NCI-H1436 treated with DMSO at 0.1 percent for 48 hours (cell line): ENCODE data around the gene ELMOD3.
"Not testable (repeated sequence)": the region's sequence is repeated elsewhere in the genome, so short reads cannot be mapped to it uniquely, and the experiment has no call there.

Source experiments
- DNase-seq: peaks from one replicate; lab custom pipeline; 2025; lab: John Stamatoyannopoulos, UW

The ELMOD3 gene

DNA sequence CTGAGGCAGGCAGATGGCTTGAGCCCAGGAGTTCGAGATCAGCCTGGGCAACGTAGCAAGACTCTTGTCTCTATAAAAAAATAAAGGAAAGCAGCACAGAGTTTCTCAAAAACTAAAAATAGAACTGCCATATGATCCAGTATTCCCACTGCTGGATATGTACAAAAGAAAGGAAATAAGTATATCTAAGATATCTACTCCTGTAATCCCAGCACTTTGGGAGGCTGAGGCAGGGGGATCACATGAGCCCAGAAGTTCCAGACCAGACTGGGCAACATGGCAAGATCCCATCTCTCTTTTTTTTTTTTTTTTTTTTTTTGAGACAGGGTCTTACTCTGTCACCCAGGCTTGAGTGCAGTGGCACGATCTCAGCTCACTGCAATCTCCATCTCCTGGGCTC, 24.9 kb upstream of the ELMOD3 start:
- DNase-seq, result not testable (repeated sequence)

DNA sequence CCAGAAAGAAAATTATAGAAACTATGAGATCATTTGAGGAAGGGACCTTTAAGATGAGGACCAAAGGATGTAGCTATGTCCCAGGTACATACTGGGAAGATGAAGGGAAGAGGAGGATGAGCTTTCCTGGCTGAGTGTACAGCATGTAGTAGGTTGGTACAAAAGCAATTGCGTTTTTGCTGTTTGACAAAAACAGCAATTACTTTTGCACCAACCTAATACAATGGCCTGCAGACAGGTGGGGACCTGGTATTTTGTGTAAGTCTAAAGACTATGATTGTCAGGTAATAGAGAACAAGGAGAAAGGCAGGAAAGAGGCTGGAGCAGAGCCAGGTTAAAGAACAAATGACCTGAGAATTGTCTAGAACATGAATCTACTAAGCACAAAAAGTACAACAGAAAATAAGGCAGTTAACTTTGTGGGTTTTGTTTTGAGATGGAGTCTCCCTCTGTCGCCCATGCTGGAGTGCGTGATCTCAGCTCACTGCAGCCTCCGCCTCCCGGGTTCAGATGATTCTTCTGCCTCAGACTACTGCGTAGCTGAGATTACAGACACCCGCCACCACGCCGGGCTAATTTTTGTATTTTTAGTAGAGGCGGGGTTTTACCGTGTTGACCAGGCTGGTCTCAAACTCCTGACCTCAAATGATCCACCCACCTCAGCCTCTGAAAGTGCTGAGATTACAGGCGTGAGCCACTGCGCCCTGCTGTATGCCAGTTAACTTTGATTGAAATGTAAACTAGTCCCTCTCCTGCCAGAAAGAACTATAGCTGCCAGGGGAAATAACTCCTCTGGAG, 23.5 kb upstream of the ELMOD3 start:
- DNase-seq, result no peak

DNA sequence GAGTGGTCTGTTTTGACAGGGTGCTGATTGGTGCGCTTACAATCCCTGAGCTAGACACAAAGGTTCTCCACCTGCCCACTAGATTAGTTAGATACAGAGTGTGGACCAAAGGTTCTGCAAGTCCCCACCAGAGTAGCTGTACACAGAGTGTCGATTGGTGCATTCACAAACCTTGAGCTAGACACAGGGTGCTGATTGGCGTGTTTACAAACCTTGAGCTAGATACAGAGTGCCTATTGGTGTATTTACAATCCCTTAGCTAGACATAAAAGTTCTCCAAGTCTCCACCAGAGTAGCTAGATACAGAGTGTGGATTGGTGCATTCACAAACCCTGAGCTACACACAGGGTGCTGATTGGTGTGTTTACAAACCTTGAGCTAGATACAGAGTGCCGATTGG, 20.7 kb upstream of the ELMOD3 start:
- DNase-seq, result not testable (repeated sequence)

DNA sequence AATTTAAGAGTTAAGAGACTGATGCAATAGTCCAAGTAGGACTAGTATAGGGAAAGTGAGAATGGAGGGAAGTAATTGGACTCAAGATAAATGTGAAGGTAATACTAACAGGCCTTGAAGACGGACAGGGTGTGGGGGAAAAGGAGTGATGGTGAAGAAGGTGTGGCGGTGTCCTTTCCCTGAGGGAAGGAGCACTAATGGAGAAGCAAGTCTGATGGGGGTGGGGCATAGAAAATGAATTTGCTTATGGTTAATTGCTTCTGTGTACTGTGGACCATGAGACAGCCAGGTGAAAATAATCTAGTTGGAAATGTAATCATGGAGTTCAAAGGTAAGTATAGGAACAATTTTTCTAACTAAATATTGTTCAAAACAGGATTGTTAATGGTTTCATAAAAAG, 19.6 kb upstream of the ELMOD3 start:
- DNase-seq, result no peak

DNA sequence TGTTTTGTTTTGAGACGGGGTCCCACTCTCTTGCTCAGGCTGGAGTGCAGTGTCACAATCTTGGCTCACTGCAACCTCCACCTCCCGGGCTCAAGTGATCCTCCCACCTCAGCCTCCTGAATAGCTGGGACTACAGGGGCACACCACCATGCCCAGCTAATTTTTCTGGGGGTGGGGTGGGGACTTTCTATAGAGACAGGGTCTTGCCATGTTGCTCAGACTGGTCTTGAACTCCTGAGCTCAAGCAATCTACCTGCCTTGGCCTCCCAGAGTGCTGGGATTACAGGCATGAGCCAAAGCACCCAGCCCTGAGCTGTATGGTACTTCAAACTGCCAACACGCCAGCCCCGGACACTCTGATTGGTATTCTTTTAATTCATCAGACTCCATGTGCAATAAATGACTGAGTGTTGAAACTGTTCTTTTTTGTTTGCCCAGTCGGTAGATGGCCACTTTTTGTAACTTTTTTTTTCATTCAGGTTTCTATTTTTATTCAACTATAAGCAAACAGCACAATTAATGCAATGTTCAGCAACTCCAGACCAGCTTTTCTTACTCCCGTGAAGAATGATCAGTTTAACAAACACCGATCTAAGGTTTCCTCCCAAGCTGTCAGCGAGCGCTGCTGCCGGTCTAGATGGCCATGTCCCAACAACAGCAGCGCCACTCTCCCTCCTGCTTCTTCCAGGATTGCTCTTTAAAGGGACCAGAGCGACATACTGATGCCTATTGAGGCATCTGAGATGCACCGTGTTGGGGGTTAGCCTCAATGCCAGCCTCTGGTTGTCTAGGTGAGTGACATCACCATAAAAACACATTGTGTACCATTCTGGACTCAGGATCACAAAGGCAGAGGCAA, 14.3 kb upstream of the ELMOD3 start:
- DNase-seq, result no peak

DNA sequence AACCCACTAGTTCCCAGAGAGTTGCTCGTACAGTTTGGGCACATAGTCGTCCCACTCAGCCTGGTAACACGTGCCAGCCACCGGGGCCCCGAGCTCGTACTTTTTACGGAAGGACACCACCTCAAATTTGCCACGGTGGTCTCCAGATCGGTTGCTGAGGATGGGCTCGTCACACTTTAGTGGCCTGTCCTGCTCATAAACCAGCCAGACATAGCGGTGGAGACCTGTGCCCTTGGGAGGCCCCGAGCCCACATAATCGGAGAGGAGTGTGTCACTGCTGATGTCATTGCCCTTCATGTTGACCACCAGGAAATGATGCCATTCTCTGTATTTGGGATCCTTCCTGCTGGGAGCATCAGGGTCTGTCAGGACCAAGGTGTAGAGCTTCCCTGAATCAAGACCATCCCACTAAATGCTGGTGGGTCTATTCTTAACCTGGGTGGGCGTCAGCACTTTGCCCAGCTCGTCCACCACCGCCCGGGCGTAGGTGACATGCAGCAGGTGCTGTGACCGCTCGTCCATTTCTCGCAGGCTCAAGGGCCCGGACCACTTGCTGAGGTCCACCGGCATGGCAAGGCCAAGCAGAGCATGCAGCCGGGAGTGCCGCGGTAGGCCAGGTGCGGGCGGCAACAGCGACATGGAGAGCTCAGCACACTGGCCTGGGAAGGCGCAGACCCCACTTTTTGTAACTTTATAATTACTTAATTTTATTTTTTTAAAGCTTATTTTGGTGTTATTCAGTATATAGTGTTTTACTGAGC, 13.1 kb upstream of the ELMOD3 start:
- DNase-seq, result no peak

DNA sequence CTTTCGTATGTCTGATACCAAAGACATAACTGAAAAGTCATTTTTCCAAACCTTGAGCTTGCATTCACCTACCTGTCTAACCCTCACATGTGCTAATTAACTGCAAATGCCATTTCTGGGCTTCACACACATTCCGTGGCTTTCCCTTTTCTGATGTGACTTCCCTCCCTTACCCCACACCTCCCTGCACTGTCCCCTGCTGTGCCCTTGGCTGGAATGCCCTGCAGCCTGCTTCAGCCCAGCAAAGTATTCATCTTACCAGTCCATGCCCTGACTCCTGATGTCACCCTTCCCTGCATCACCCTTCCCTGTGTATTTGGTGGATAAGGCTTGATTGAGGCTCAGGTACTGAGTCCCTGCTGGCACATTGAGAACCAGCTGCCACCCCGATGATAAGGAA, 12.4 kb upstream of the ELMOD3 start:
- no peak for DNase-seq

DNA sequence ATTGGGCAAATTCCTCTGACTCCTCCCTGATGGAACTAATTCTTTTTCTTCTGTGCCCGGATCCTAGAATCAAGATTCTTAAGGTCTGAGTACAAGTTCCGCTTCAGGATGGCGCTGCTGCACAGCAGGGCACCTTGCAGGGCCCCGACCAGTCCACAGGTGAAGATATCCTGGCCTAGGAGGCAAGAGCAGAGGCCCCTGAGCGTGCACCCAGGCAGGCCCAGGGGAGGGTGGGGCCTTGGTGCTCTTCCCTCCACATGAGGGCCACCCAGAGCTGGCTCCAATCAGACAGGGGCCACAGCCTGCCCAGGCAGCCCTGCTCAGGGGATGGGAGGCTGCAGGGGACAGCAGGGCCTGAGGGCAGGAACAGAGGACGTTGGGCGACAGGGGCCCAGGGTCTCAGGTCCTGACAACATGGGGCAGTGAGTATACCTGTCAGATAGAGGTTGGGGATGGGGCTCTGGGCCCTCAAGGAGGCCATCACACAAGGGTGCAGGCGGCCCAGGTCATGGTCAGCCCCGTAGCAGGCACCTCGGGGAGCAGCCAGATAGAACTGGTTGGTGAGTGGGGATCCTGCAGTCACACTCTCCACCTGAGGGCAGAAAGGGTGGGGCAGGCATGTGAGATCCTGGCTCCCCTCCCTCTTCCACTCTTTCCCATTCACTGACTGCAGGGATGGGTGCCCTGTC, 11.2 kb upstream of the ELMOD3 start:
- DNase-seq, result not testable (repeated sequence)

DNA sequence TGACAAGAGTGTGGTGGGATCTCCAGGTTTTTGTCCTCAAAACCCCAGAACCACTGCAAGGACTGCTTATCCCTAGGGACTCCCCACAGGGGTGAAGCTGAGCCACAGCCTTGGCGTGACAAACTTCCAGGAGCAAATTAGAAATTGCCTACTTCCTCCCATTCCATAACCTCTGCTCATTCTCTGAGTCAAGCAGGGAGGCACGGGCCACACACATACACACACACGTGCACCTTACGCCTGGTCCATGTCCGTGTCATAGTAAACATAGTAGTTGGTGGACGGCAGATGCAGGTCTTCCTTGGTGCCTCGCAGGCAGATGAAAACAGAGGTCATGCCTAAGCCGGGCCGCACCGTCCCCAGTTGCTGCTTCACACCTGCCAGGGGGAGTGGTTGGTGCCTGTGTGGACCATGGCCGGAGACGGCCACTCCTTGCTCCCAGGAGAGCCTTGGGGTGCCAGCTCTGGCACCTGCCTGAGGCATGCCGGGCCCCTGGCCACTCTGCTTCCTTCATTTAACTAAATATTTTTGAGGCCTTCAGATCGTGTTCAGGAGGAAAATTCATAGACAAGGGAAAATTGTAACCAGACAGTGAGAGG, 10.1 kb upstream of the ELMOD3 start:
- DNase-seq, result no peak

DNA sequence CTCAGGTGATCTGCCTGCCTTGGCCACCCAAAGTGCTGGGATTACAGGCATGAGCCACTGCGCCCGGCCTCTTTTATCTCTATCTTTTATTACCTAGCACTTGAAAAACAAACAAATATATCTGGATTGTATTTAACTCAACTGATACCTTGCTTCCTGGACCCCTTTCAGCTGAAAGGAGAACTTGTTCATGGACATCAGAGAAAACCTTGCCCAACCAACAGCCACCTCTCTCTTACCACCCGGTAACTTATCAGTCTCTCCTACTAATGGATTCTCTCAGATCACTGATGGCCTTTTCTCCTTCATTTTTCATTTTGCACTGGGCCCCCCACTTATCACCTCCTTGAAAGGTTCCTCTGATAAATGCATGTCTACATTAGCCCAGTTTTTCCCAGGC, 7.0 kb upstream of the ELMOD3 start:
- no peak for DNase-seq

DNA sequence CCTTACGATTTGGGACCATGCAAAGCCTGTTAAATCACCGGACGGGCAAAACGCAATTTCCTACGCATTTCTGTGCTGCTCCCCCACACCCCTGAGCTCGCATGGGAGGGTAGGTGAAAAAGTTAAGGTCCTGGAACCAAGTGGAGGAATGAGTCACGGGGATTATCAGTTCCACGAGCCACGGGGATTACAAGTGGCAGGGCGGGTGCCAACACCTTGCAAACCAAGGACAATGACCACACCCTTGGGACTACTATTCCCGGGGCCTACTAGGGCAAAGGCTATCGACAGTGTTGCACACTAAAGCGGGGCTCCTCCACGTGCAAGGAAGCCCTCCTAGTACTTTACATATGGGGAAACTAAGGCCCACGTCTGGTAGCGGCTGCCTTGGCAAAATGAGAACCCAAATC, 688 bp upstream of the ELMOD3 start:
- no peak for DNase-seq

DNA sequence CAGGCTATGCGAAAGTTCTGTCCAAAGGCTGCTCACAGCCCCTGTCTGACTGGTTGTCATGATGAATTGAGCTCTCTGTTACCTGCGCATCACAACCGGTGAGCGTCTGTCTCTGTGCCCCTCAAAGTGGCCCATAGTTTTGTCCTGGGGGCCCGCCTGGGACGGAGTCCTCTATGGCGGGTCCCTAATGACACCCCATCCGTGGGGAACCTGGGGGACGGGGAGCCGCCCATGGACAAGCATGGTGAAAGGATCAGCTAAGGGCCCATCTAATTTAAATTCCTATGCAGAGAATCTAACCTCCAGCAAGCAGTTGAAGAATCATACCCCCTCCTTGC, 473 bp downstream of the ELMOD3 start:
- DNase-seq, result no peak

DNA sequence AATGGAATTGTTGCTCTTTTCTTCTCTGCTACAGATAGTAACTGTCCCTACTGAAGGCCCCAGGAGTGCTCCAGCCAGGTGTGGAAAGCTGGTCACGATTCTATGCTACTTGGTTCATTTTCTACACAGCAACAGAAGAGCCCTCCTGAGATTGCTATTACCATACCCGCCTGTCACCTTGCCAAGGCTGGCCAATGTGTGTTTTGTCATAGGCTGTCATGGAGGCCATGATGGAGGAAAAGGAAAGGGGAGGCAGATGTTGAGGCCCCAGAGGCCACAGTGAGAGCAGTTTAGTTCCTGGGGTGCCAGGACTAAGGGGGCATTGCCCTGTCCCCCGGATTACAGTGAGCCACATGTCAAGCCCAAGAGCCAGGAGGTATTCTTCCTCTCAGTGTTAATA, 952 bp downstream of the ELMOD3 start:
- DNase-seq, result no peak

DNA sequence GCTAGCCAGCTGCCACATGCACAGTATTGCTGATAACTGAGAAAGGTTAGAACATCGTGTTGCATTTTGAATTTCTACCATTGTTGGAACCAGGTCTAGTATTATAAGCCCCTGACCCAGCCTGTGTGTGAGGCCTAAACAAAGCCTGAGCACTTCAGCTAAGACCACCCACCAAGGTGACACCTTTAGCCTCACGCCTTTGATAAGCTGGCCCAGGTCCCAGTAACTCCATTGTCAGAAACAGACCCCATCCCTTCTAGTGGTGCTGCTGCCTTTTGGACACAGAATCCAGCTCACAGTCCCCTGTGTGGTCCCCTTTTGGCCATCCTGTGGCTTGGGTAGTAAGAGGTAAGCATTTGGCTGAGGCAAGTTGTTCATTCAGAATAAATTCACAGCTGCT, 1.6 kb downstream of the ELMOD3 start:
- no peak for DNase-seq

DNA sequence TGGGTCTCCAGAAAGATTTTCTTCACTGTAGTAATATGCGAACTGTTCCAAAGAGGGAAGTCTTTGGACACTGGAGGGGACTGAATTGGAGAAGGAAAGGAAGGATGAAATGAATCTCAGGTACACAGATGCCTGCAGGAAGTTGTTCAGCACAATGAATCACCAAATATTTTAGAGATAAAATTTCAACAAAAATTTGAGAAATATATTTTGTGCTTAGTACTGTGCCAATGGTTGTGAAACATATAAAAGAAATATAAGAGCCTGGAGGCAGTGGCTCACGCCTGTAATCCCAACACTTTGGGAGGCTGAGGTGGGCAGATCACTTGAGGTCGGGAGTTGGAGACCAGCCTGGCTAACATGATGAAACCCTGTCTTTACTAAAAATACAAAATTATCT, 3.2 kb downstream of the ELMOD3 start:
- no peak for DNase-seq

DNA sequence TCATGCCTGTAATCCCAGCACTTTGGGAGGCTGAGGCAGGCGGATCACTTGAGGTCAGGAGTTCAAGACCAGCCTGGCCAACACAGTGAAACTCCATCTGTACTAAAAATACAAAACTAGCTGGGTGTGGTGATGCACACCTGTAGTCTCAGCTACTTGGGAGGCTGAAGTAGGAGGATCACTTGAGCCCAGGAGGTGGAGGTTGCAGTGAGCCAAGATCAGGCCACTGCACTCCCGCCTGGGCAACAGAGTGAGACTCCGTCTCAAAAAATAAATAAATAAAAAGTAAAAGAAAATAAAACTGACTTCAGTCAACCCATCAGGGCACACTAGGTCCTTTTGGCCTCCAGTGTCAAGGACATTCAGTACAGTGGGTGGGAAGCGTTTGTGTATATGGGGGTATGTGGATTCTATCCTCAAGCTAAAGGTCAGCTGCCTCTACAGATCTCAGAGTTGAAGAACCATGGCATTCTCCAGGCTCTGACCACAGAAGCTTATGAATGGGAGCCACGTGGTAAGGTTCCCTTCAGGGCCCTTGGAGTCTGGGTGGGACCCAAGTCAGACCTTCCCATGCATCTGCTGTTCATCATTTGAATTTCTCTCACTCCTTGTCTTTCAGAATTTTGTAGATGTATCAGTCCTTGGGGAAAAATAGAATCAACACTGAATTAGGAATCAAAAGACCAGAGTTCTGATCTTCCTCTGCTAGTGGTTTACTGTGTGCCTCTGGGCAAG, 8.3 kb downstream of the ELMOD3 start:
- not testable (repeated sequence) for DNase-seq

DNA sequence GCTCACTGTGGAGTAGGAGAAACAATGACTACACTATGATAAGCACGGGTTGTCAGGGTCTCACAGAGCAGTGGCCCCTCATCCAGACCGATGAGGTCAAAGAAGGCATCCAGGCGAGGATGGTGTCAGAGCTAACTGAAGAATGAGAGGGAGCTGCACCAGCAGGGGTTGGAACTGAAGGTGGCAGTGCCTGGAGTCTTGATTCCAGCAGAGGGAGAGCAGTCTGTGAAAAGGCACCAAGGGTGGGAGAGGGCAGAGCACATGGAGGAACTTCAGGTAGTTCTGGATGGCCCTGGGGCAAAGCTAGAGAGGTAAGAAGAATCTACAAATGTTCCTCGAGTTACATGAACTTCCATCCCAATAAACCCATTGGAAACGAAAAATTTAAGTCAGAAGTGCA, 12.6 kb downstream of the ELMOD3 start:
- DNase-seq, result no peak

DNA sequence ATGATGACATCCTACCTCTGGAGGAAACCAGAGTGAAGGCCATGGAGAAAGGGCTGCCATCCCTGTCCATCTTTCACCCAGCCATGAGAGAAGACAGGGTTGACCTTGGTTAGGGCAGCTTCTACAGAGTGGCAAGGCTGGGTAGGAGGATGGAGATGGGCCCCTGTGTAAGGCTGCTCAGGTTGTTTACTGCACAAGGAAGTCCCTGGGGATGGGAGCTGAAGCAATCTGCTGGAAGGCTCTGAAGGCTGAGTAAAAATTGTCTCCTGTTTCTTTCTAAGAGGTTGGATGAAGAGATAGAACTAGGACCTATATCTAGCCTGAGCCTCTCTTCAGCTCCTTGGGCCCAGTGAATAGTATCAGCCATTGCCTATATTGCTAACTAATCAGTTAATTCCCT, 14.4 kb downstream of the ELMOD3 start:
- no peak for DNase-seq

DNA sequence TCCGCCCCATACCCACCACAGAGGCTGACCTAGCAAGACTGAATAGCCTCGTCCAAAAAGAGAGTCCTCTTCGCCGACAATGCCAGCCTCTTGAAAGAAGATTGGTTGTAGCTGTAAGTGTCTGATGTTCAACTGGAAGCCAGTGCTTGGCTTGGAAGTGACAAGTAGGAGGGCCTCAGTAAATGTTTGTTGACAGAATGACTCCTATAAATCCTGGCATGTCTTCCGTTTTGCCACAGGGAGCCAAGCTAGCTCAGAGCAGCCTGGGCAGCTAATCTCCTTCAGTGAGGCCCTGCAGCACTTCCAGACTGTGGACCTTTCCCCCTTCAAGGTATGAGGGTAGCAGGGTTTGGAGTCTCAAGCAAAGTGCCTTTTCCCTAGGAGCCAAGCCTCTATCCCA, 14.9 kb downstream of the ELMOD3 start:
- DNase-seq, result no peak

DNA sequence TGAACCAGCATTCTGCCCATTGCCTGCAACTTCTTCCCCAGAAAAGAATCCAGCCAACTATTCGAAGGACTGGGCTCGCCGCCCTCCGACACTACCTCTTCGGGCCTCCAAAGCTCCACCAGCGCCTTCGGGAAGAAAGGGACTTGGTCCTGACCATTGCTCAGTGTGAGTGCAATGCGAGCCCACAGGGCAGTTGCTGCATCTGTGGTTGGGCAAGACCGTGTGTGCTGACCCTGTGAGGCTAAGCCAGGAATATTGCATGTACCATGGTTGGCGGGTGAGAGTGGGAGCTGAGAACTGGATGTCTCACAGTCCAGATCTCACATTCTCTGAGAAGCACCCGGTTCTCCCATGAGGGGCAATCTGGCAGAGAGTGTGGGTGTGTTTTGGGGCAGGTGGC, 16.5 kb downstream of the ELMOD3 start:
- no peak for DNase-seq
